ENCODE data around the gene PEAK3. TPM values are rescaled to one million over a fixed set of nuclear protein-coding genes. Genes with fewer than 3 reads are reported as not detected.

The PEAK3 gene
- total and polyA plus RNA-seq, 2 donors (not counting 1 experiment from before 2014, with no cell fraction given), result 0.18 to 0.71 TPM

DNA sequence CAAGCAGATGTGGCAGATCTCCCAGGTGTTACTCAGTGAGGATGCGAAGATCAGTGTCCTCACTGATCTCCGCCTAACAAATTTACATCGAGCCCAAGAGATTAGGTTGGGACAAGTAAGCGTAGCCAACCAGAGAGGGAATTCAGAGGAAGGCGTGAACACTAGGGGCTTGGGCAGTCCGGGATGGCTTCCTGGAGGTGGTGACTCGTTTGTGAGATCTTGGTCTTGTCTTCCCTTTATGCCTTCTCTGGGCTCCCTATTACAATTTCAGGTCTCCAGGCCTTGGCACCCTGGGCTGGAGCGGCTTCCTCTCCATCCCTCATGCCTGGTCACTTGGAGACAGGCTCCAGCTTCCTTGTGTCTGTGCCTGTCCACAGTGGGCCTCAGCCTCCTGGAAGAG, 39.2 kb downstream of the PEAK3 start:
- Mint-ChIP-seq H3K4me1 (peaks cover 42% of the 10 kb centered on the region), H3K27me3 (no peaks in the 10 kb centered on the region), H3K9me3 (ENCODE audit: insufficient read depth) (no peaks in the 10 kb centered on the region), H3K27ac (no peak overlapping the region), H3K4me3 (no peak overlapping the region)
- DNase-seq, result no peak
- 90% methylated on average over 8 of the region's 8 CpGs for WGBS (ENCODE audit: insufficient coverage)
- H3K4me1 ChIP-seq (ENCODE audit: control insufficient read depth in 2 of 2, insufficient read depth in 2 of 2, low read length in 2 of 2), result peaks cover 29 to 42% of the 10 kb centered on the region in 2 donors
- peaks cover 0 to 75% of the 10 kb centered on the region in 2 experiments for H3K36me3 ChIP-seq (replicated peaks in 1 of 2; ENCODE audit: control extremely low read depth in 1 of 2, control insufficient read depth in 1 of 2, extremely low read depth in 1 of 2, insufficient read depth in 2 of 2, low read length in 1 of 2)
- intact Hi-C loops (cut with micrococcal nuclease), result no loop called here
- H4K20me1 ChIP-seq (ENCODE audit: control insufficient read depth, insufficient read depth, low read length, poor library complexity, severe bottlenecking), result peaks cover 100% of the 10 kb centered on the region
- TF ChIP-seq, protein P1, sequence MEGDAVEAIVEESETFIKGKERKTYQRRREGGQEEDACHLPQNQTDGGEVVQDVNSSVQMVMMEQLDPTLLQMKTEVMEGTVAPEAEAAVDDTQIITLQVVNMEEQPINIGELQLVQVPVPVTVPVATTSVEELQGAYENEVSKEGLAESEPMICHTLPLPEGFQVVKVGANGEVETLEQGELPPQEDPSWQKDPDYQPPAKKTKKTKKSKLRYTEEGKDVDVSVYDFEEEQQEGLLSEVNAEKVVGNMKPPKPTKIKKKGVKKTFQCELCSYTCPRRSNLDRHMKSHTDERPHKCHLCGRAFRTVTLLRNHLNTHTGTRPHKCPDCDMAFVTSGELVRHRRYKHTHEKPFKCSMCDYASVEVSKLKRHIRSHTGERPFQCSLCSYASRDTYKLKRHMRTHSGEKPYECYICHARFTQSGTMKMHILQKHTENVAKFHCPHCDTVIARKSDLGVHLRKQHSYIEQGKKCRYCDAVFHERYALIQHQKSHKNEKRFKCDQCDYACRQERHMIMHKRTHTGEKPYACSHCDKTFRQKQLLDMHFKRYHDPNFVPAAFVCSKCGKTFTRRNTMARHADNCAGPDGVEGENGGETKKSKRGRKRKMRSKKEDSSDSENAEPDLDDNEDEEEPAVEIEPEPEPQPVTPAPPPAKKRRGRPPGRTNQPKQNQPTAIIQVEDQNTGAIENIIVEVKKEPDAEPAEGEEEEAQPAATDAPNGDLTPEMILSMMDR (IDR thresholded peaks at IDR 0.05), result no peak
- no peak for TF ChIP-seq EZH2 (IDR thresholded peaks at IDR 0.05; ENCODE audit: borderline replicate concordance, insufficient read depth, low read depth, low read length, poor library complexity, severe bottlenecking)
- no peak overlapping the region for H3K4me3 ChIP-seq (ENCODE audit: control extremely low read depth in 1 of 5, extremely low read depth in 1 of 5, insufficient read depth in 1 of 5, low read depth in 2 of 5, low read length in 4 of 5)
- no peak overlapping the region for H3K9ac ChIP-seq (ENCODE audit: low read length)
- H3K9me3 ChIP-seq (ENCODE audit: control extremely low read depth in 1 of 3, control insufficient read depth in 2 of 3, insufficient read depth in 1 of 3, low read length in 2 of 3), result peaks cover 0 to 6% (median 0%) of the 10 kb centered on the region in 3 donors
- CTCF ChIA-PET, result interaction anchor here (0.6 kb wide), 1 partner anchor 102 kb away, joined by 3 read pairs; no protein-coding TSS in a partner anchor
- H2AFZ ChIP-seq (ENCODE audit: insufficient read depth, low read depth, low read length, poor library complexity, severe bottlenecking), result no peak overlapping the region
- H3K4me2 ChIP-seq (replicated peaks; ENCODE audit: low read depth, low read length, poor library complexity, severe bottlenecking), result no peak overlapping the region
- no peak overlapping the region for H3K27ac ChIP-seq (ENCODE audit: low read length in 2 of 2)
- H3K79me2 ChIP-seq (ENCODE audit: control insufficient read depth, insufficient read depth, low read length), result peaks cover 89% of the 10 kb centered on the region
- no peaks in the 10 kb centered on the region for H3K27me3 ChIP-seq (replicated peaks in 1 of 4; ENCODE audit: control extremely low read depth in 1 of 4, control insufficient read depth in 3 of 4, insufficient read depth in 4 of 4, low read length in 3 of 4)
- POLR2A ChIA-PET, result no interaction called here
- no peak for ATAC-seq (ENCODE audit: low read depth)

DNA sequence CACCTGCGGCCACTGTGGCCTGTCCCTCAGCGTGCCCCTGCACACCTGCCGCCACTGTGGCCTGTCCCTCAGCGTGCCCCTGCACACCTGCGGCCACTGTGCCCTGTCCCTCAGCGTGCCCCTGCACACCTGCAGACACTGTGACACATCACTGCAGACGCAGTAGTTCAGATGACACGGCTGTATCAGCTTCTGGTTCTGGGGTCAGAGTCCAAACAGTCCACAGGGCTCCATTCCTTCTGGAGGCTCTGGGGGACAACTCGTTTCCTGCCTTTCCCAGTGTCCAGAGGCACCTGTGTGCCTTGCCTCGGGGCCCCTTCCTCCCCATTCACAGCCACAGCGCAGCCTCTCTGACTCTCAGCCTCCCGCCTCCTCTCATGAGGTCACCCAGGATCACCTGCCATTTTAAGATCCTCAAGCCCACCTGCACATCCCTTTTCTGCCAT, 39.9 kb downstream of the PEAK3 start:
- H3K4me3 ChIP-seq (ENCODE audit: control extremely low read depth in 1 of 5, extremely low read depth in 1 of 5, insufficient read depth in 1 of 5, low read depth in 2 of 5, low read length in 4 of 5), result no peak overlapping the region
- H3K9me3 Mint-ChIP-seq (ENCODE audit: insufficient read depth), result no peaks in the 10 kb centered on the region
- peaks cover 0 to 6% (median 0%) of the 10 kb centered on the region in 3 donors for H3K9me3 ChIP-seq (ENCODE audit: control extremely low read depth in 1 of 3, control insufficient read depth in 2 of 3, insufficient read depth in 1 of 3, low read length in 2 of 3)
- DNase-seq (no peak), ATAC-seq (ENCODE audit: low read depth) (no peak)
- H4K20me1 ChIP-seq (ENCODE audit: control insufficient read depth, insufficient read depth, low read length, poor library complexity, severe bottlenecking), result peaks cover 100% of the 10 kb centered on the region
- ChIA-PET CTCF (no interaction called here), POLR2A (interaction anchor here (0.6 to 0.7 kb wide), 2 partner anchors 33 to 131 kb away, joined by 3 to 7 read pairs; no protein-coding TSS in a partner anchor)
- H3K27ac ChIP-seq (ENCODE audit: low read length in 2 of 2), result no peak overlapping the region
- H3K27ac Mint-ChIP-seq, result no peak overlapping the region
- H3K4me1 Mint-ChIP-seq, result peaks cover 48% of the 10 kb centered on the region
- intact Hi-C loops (cut with micrococcal nuclease), result no loop called here
- H3K4me1 ChIP-seq (ENCODE audit: control insufficient read depth in 2 of 2, insufficient read depth in 2 of 2, low read length in 2 of 2), result peaks cover 35 to 49% of the 10 kb centered on the region in 2 donors
- no peaks in the 10 kb centered on the region for H3K27me3 ChIP-seq (replicated peaks in 1 of 4; ENCODE audit: control extremely low read depth in 1 of 4, control insufficient read depth in 3 of 4, insufficient read depth in 4 of 4, low read length in 3 of 4)
- H3K9ac ChIP-seq (ENCODE audit: low read length), result no peak overlapping the region
- H3K4me3 Mint-ChIP-seq, result no peak overlapping the region
- H2AFZ ChIP-seq (ENCODE audit: insufficient read depth, low read depth, low read length, poor library complexity, severe bottlenecking), result no peak overlapping the region
- no peaks in the 10 kb centered on the region for H3K27me3 Mint-ChIP-seq
- TF ChIP-seq EZH2 (IDR thresholded peaks at IDR 0.05; ENCODE audit: borderline replicate concordance, insufficient read depth, low read depth, low read length, poor library complexity, severe bottlenecking), result no peak
- TF ChIP-seq, protein P1 (IDR thresholded peaks at IDR 0.05), result no peak
- WGBS (ENCODE audit: insufficient coverage), result 68% methylated on average over 12 of the region's 12 CpGs
- H3K4me2 ChIP-seq (replicated peaks; ENCODE audit: low read depth, low read length, poor library complexity, severe bottlenecking), result no peak overlapping the region
- peaks cover 0 to 70% of the 10 kb centered on the region in 2 experiments for H3K36me3 ChIP-seq (replicated peaks in 1 of 2; ENCODE audit: control extremely low read depth in 1 of 2, control insufficient read depth in 1 of 2, extremely low read depth in 1 of 2, insufficient read depth in 2 of 2, low read length in 1 of 2)
- peaks cover 96% of the 10 kb centered on the region for H3K79me2 ChIP-seq (ENCODE audit: control insufficient read depth, insufficient read depth, low read length)

Data from B cell (primary cell).